IMR-90 (cell line): ENCODE measurements around the gene PPWD1. TPM values are rescaled to one million over a fixed set of nuclear protein-coding genes. Genes with fewer than 3 reads are reported as not detected.

Source experiments
- ATAC-seq: fragments of 200-7000 bp; cut with Tn5 transposase; 2 replicates; pipeline ENCODE4 v1.9.1; 2020; ENCODE audit warnings: low read depth, mild to moderate bottlenecking, moderate library complexity
- BruUV-seq: library from RNA; stranded (reverse); fragments of 400-500 nt; replicated peaks from 2 replicates; lab custom pipeline; 2021; lab: Mats Ljungman, UMichigan
- CTCF ChIA-PET: fragments of 300-600 bp; formaldehyde crosslinking; extraction: SDS; loops from one replicate; lab custom pipeline; 2021; ENCODE audit warnings: antibody characterized with exemption; lab: Yijun Ruan, JAX
- POLR2A ChIA-PET: fragments of 300-600 bp; sonication (Branson Sonifier 250); formaldehyde crosslinking; loops from one replicate; lab custom pipeline; 2022; ENCODE audit warnings: antibody characterized with exemption; ENCODE audit not compliant: unreplicated experiment; lab: Charles Lee
- DNase-seq: peaks from one replicate; pipeline ENCODE4 v3.0.0; 2013
- H2AFZ ChIP-seq: replicated peaks from 2 replicates; pipeline ENCODE3; 2013; ENCODE audit warnings: low read length, mild to moderate bottlenecking; ENCODE audit not compliant: poor library complexity
- H2AK5ac ChIP-seq: 2 replicates; pipeline ENCODE4 v1.6.1; 2013; ENCODE audit warnings: low read depth, low read length, inconsistent platforms
- H2AK9ac ChIP-seq: replicated peaks from 2 replicates; pipeline ENCODE3; 2013; ENCODE audit warnings: mild to moderate bottlenecking, low read depth, low read length, moderate library complexity; ENCODE audit not compliant: poor library complexity
- H2BK120ac ChIP-seq: 2 replicates; pipeline ENCODE4 v1.6.1; 2013; ENCODE audit warnings: low read depth, low read length, inconsistent platforms
- H2BK15ac ChIP-seq: 3 replicates; pipeline ENCODE4 v1.6.1; 2013; ENCODE audit warnings: low read depth, low read length, inconsistent platforms
- H2BK20ac ChIP-seq: 2 replicates; pipeline ENCODE4 v1.6.1; 2013; ENCODE audit warnings: low read depth, mild to moderate bottlenecking, inconsistent platforms, low read length, moderate library complexity
- H2BK5ac ChIP-seq: 2 replicates; pipeline ENCODE4 v1.6.1; 2013; ENCODE audit warnings: mild to moderate bottlenecking, low read depth, low read length, inconsistent platforms; ENCODE audit not compliant: poor library complexity, severe bottlenecking
- H3K14ac ChIP-seq: replicated peaks from 2 replicates; pipeline ENCODE4 v1.6.1; 2013; ENCODE audit warnings: low read depth, low read length, inconsistent platforms
- H3K18ac ChIP-seq: 2 replicates; pipeline ENCODE4 v1.6.1; 2013; ENCODE audit warnings: low read depth, low read length, control low read depth
- H3K23ac ChIP-seq: 2 replicates; pipeline ENCODE4 v1.6.1; 2013; ENCODE audit warnings: low read depth, low read length, inconsistent platforms
- H3K27ac ChIP-seq: 2 replicates; pipeline ENCODE4 v1.5.1; 2013; ENCODE audit warnings: mild to moderate bottlenecking, control low read depth, low read length; ENCODE audit not compliant: insufficient read depth
- H3K27me3 ChIP-seq: 2 replicates; pipeline ENCODE4 v1.6.1; 2013; ENCODE audit warnings: low read length; ENCODE audit not compliant: control insufficient read depth, insufficient read depth
- H3K36me3 ChIP-seq: 2 replicates; pipeline ENCODE4 v1.6.1; 2013; ENCODE audit warnings: low read length, mixed read lengths; ENCODE audit not compliant: control insufficient read depth, insufficient read depth
- H3K4ac ChIP-seq: 2 replicates; pipeline ENCODE4 v1.6.1; 2013; ENCODE audit warnings: low read depth, low read length, inconsistent platforms
- H3K4me1 ChIP-seq: 2 replicates; pipeline ENCODE4 v1.6.1; 2013; ENCODE audit warnings: low read length, mixed read lengths; ENCODE audit not compliant: control insufficient read depth, insufficient read depth
- H3K4me2 ChIP-seq: 2 replicates; pipeline ENCODE4 v1.6.1; 2013; ENCODE audit warnings: low read depth, mild to moderate bottlenecking, control low read depth, low read length, moderate library complexity
- H3K4me3 ChIP-seq: 2 replicates; pipeline ENCODE4 v1.5.1; 2013; ENCODE audit warnings: low read depth, mild to moderate bottlenecking, control low read depth, low read length, moderate library complexity; ENCODE audit not compliant: insufficient read depth
- H3K56ac ChIP-seq: 2 replicates; pipeline ENCODE4 v1.6.1; 2013; ENCODE audit warnings: low read length, inconsistent platforms; ENCODE audit not compliant: insufficient read depth; ENCODE audit errors: extremely low read depth
- H3K79me1 ChIP-seq, 2 experiments: 2 replicates each; pipeline ENCODE4 v1.6.1; 2013; ENCODE audit warnings: low read length in 2 of 2, inconsistent platforms in 1 of 2, low read depth in 1 of 2
- H3K9ac ChIP-seq: 2 replicates; pipeline ENCODE4 v1.6.1; 2013; ENCODE audit warnings: low read depth, low read length, control low read depth
- H3K9me1 ChIP-seq: 2 replicates; pipeline ENCODE4 v1.6.1; 2013; ENCODE audit warnings: low read length, inconsistent platforms; ENCODE audit not compliant: insufficient read depth
- H3K9me3 ChIP-seq: 2 replicates; pipeline ENCODE4 v1.6.1; 2013; ENCODE audit warnings: low read length; ENCODE audit not compliant: control insufficient read depth, insufficient read depth
- H4K20me1 ChIP-seq: 2 replicates; pipeline ENCODE4 v1.6.1; 2013; ENCODE audit warnings: low read length, inconsistent platforms; ENCODE audit not compliant: insufficient read depth
- H4K5ac ChIP-seq: 2 replicates; pipeline ENCODE4 v1.6.1; 2013; ENCODE audit warnings: mild to moderate bottlenecking, low read depth, low read length, control low read depth
- H4K8ac ChIP-seq, 2 experiments: 2 replicates each; pipeline ENCODE4 v1.6.1; 2013; ENCODE audit warnings: low read depth in 2 of 2, low read length in 2 of 2, control low read depth in 1 of 2, inconsistent platforms in 1 of 2
- H4K91ac ChIP-seq: 2 replicates; pipeline ENCODE4 v1.6.1; 2013; ENCODE audit warnings: low read depth, low read length, inconsistent platforms; ENCODE audit not compliant: insufficient read depth
- CEBPB ChIP-seq: IDR thresholded peaks from 2 replicates; pipeline ENCODE4 v1.6.1; 2012; ENCODE audit warnings: low read depth, low read length, improper control_type of control experiment
- CHD1 ChIP-seq: IDR thresholded peaks from 2 replicates; pipeline ENCODE4 v1.6.1; 2012; ENCODE audit warnings: low read depth, low read length, improper control_type of control experiment
- CTCF ChIP-seq: conservative IDR thresholded peaks from 2 replicates; pipeline ENCODE4 v1.5.1; 2012; ENCODE audit warnings: mild to moderate bottlenecking, low read depth, low read length, improper control_type of control experiment
- ELK1 ChIP-seq: fragments of 150-350 bp; IDR thresholded peaks from 2 replicates; pipeline ENCODE4 v1.6.1; 2016; ENCODE audit warnings: low read depth, mild to moderate bottlenecking, low read length, moderate library complexity, borderline replicate concordance
- MAZ ChIP-seq: IDR thresholded peaks from 2 replicates; pipeline ENCODE4 v1.6.1; 2012; ENCODE audit warnings: low read depth, mild to moderate bottlenecking, low read length, improper control_type of control experiment, moderate library complexity, borderline replicate concordance
- MXI1 ChIP-seq: IDR thresholded peaks from 2 replicates; pipeline ENCODE4 v1.6.1; 2012; ENCODE audit warnings: low read depth, mild to moderate bottlenecking, low read length, moderate library complexity, borderline replicate concordance
- NFE2L2 ChIP-seq: fragments of 150-350 bp; IDR thresholded peaks from 2 replicates; pipeline ENCODE4 v1.6.1; 2016; ENCODE audit warnings: low read depth, mild to moderate bottlenecking, low read length
- POLR2A ChIP-seq: IDR thresholded peaks from 2 replicates; pipeline ENCODE4 v1.6.1; 2012; ENCODE audit warnings: mild to moderate bottlenecking, low read depth, low read length
- RAD21 ChIP-seq: IDR thresholded peaks from 2 replicates; pipeline ENCODE4 v1.6.1; 2012; ENCODE audit warnings: low read length, improper control_type of control experiment
- RCOR1 ChIP-seq: IDR thresholded peaks from 2 replicates; pipeline ENCODE4 v1.6.1; 2012; ENCODE audit warnings: mild to moderate bottlenecking, low read length, improper control_type of control experiment; ENCODE audit not compliant: insufficient replicate concordance
- RFX5 ChIP-seq: IDR thresholded peaks from 2 replicates; pipeline ENCODE4 v1.8.0; 2012; ENCODE audit warnings: low read depth, mild to moderate bottlenecking, low read length, moderate library complexity
- SMC3 ChIP-seq: fragments of 150-350 bp; IDR thresholded peaks from 2 replicates; pipeline ENCODE4 v1.6.1; 2016; ENCODE audit warnings: low read depth, mild to moderate bottlenecking, antibody characterized with exemption, low read length, moderate library complexity
- WGBS, 2 experiments: methylation state at CpG; one replicate each; pipeline versions ENCODE4 v1.1.5 to v1.1.7; 2013; ENCODE audit warnings: missing lambda C conversion rate in 2 of 2; ENCODE audit not compliant: insufficient read length in 1 of 2; ENCODE audit errors: extremely low coverage in 2 of 2; 5-methylcytosine and 5-hydroxymethylcytosine counted together
- dilution Hi-C: fragments of 300-500 bp; cut with HindIII; formaldehyde crosslinking; loops from one replicate; pipeline ENCODE4 v1.14.3; 2018; ENCODE audit warnings: low sequenced_read_pairs; ENCODE audit not compliant: unreplicated experiment
- in situ Hi-C: fragments of 300-500 bp; cut with MboI; formaldehyde crosslinking; loops from 3 replicates; pipeline ENCODE4 v1.14.3; 2019; ENCODE audit warnings: low sequenced_read_pairs, inconsistent platforms, mixed read lengths
- intact Hi-C: fragments of 100-400 bp; cut with micrococcal nuclease; formaldehyde crosslinking; loops from 2 replicates; pipeline ENCODE4 v1.10.0; 2022
- polyA plus RNA-seq, 3 experiments: library from polyadenylated mRNA; depleted of rRNA; stranded (reverse); fragments of >200 nt; gene quantifications; 2 replicates each; pipeline ENCODE4 v1.2.3, GENCODE V29; 2012; ENCODE audit warnings: low replicate concordance in 1 of 3
- total RNA-seq: library from RNA; depleted of rRNA; stranded (reverse); fragments of >200 nt; gene quantifications from 2 replicates; pipeline ENCODE4 v1.2.3, GENCODE V29; 2012

The PPWD1 gene
- total and polyA plus RNA-seq, 2 of the 4 experiments (the other 2 are of a cell fraction), result 12.5 to 17.9 TPM

GRCh38 chr5:65611524-65611923 lies 48.4 kb downstream of the PPWD1 start:
- no peak overlapping the region for H2BK120ac ChIP-seq
- H4K91ac ChIP-seq, result no peak overlapping the region
- no peak overlapping the region for H2AFZ ChIP-seq
- no peak overlapping the region for H3K9ac ChIP-seq
- ChIA-PET CTCF (interaction anchor here (1.0 kb wide), 1 partner anchor 14 kb away, joined by 3 read pairs; no protein-coding TSS in a partner anchor), POLR2A (interaction anchor here (0.5 kb wide), 1 partner anchor 94 kb away, joined by 3 read pairs; no protein-coding TSS in a partner anchor)
- H3K9me3 ChIP-seq, result no peaks in the 10 kb centered on the region
- H3K56ac ChIP-seq, result no peak overlapping the region
- intact Hi-C loops, result no loop called here
- no peak overlapping the region for H3K4me2 ChIP-seq
- no peak overlapping the region for H2BK5ac ChIP-seq
- ATAC-seq (no peak), DNase-seq (peak; percentile 47)
- 100% methylated on average over 1 of the region's 3 CpGs; no CpG with 5 or more reads in 1 of the 2 experiments for WGBS, 2 experiments
- 0 out of 2 replicates have a peak, but pooled peaks cover 2% of the 10 kb centered on the region for H3K9me1 ChIP-seq
- H3K27ac ChIP-seq, result no peak overlapping the region
- H3K4me3 ChIP-seq, result no peak overlapping the region
- TF ChIP-seq CEBPB (no peak), RFX5 (no peak), CHD1 (no peak), MAZ (no peak), RCOR1 (no peak), POLR2A (no peak), CTCF (no peak), ELK1 (no peak), RAD21 (no peak), MXI1 (no peak), NFE2L2 (no peak), SMC3 (no peak)
- H3K36me3 ChIP-seq, result peaks cover 29% of the 10 kb centered on the region
- H3K18ac ChIP-seq, result no peak overlapping the region
- H3K14ac ChIP-seq, result no peak overlapping the region
- H3K27me3 ChIP-seq, result no peaks in the 10 kb centered on the region
- H2AK9ac ChIP-seq, result no peak overlapping the region
- dilution Hi-C loops, result no loop called here
- H2BK15ac ChIP-seq, result no peak overlapping the region
- H2BK20ac ChIP-seq, result no peak overlapping the region
- H3K4me1 ChIP-seq, result no peaks in the 10 kb centered on the region
- H3K4ac ChIP-seq, result no peak overlapping the region
- peaks cover 6 to 13% of the 10 kb centered on the region in 2 experiments; a peak in 3 of 4 replicates for H3K79me1 ChIP-seq
- H4K20me1 ChIP-seq, result no peaks in the 10 kb centered on the region; the same call in 1 of the 2 replicates
- no TSS peak for BruUV-seq
- H4K5ac ChIP-seq, result no peak overlapping the region
- no peak overlapping the region for H3K23ac ChIP-seq
- in situ Hi-C loops, result no loop called here
- no peak overlapping the region for H4K8ac ChIP-seq
- H2AK5ac ChIP-seq, result no peak overlapping the region
